Type B pancreatic cell (in vitro differentiated cells): Measurements from ENCODE around the gene SZT2. TPM values are rescaled to one million over a fixed set of nuclear protein-coding genes. Genes with fewer than 3 reads are reported as not detected.

Experiments
- DNase-seq: peaks from one replicate; pipeline ENCODE4 v3.0.0; 2021; ENCODE audit warnings: mixed read lengths; ENCODE audit not compliant: unreplicated experiment; ENCODE audit errors: extremely low spot score
- H3K27ac Mint-ChIP-seq: 2 replicates; pipeline ENCODE4 v1.8.0; 2021; ENCODE audit warnings: mild to moderate bottlenecking, mixed read lengths
- H3K27me3 Mint-ChIP-seq: 2 replicates; pipeline ENCODE4 v1.8.0; 2021; ENCODE audit warnings: mixed read lengths
- H3K36me3 Mint-ChIP-seq: 2 replicates; pipeline ENCODE4 v1.8.0; 2021; ENCODE audit warnings: mixed read lengths
- H3K4me1 Mint-ChIP-seq: one replicate; pipeline ENCODE4 v1.8.0; 2021; ENCODE audit warnings: mixed read lengths; ENCODE audit not compliant: unreplicated experiment
- H3K4me3 Mint-ChIP-seq: 2 replicates; pipeline ENCODE4 v1.8.0; 2021; ENCODE audit warnings: mild to moderate bottlenecking, mixed read lengths
- H3K9me3 Mint-ChIP-seq: 2 replicates; pipeline ENCODE4 v1.8.0; 2021; ENCODE audit warnings: mixed read lengths
- CTCF ChIP-seq: fragments of 200-600 bp; sonication (generic); conservative IDR thresholded peaks from 2 replicates; pipeline ENCODE4 v1.5.0; 2021; ENCODE audit warnings: antibody characterized with exemption, mild to moderate bottlenecking
- total RNA-seq: library from RNA; stranded (reverse); gene quantifications from 2 replicates; pipeline ENCODE4 v1.2.1, GENCODE V29; 2021; ENCODE audit warnings: low replicate concordance

The SZT2 gene
- total RNA-seq, 1 donor from 2014 or later, result 65.7 TPM

GRCh38 chr1:43348343-43348808 is 41.3 kb upstream of the SZT2 start:
- H3K4me3 Mint-ChIP-seq, result peak overlapping the region; percentile 80
- H3K27me3 Mint-ChIP-seq, result peaks cover 4% of the 10 kb centered on the region
- H3K9me3 Mint-ChIP-seq, result no peaks in the 10 kb centered on the region
- H3K36me3 Mint-ChIP-seq, result no peaks in the 10 kb centered on the region
- no peak for DNase-seq
- H3K4me1 Mint-ChIP-seq, result peaks cover 7% of the 10 kb centered on the region
- no peak for TF ChIP-seq CTCF
- H3K27ac Mint-ChIP-seq, result peak overlapping the region; percentile 83

GRCh38 chr1:43348809-43349593 is 40.7 kb upstream of the SZT2 start:
- no peak for TF ChIP-seq CTCF
- peaks cover 4% of the 10 kb centered on the region for H3K27me3 Mint-ChIP-seq
- no peaks in the 10 kb centered on the region for H3K36me3 Mint-ChIP-seq
- peak; percentile 94 for DNase-seq
- peak overlapping the region; percentile 88 for H3K4me3 Mint-ChIP-seq
- no peaks in the 10 kb centered on the region for H3K9me3 Mint-ChIP-seq
- H3K4me1 Mint-ChIP-seq, result peaks cover 7% of the 10 kb centered on the region
- H3K27ac Mint-ChIP-seq, result peak overlapping the region; percentile 97

- Mint-ChIP-seq H3K36me3 (no peaks in the 10 kb centered on the region), H3K27me3 (peaks cover 4% of the 10 kb centered on the region), H3K9me3 (no peaks in the 10 kb centered on the region)
These were observed 39.9 kb upstream of the SZT2 start for GRCh38 chr1:43349594-43350306.

GRCh38 chr1:43350976-43351375 is 38.7 kb upstream of the SZT2 start:
- H3K27ac Mint-ChIP-seq, result peak overlapping the region; percentile 6
- no peak overlapping the region for H3K4me3 Mint-ChIP-seq
- DNase-seq, result no peak
- H3K4me1 Mint-ChIP-seq, result peaks cover 7% of the 10 kb centered on the region
- H3K27me3 Mint-ChIP-seq, result peaks cover 4% of the 10 kb centered on the region
- no peak for TF ChIP-seq CTCF
- no peaks in the 10 kb centered on the region for H3K36me3 Mint-ChIP-seq
- H3K9me3 Mint-ChIP-seq, result no peaks in the 10 kb centered on the region

More at GRCh38 chr1:43349594-43350306, 39.9 kb upstream of the SZT2 start:
- no peak for TF ChIP-seq CTCF
- Mint-ChIP-seq H3K4me3 (peak overlapping the region; percentile 88), H3K4me1 (peaks cover 7% of the 10 kb centered on the region), H3K27ac (peak overlapping the region; percentile 97)
- no peak for DNase-seq

- H3K36me3 Mint-ChIP-seq, result no peaks in the 10 kb centered on the region
- peaks cover 7% of the 10 kb centered on the region for H3K4me1 Mint-ChIP-seq
- TF ChIP-seq CTCF, result no peak
These were observed 38.0 kb upstream of the SZT2 start for GRCh38 chr1:43351421-43352350.

More at GRCh38 chr1:43351421-43352350, 38.0 kb upstream of the SZT2 start:
- no peak overlapping the region for H3K4me3 Mint-ChIP-seq
- H3K9me3 Mint-ChIP-seq, result no peaks in the 10 kb centered on the region
- peaks cover 4% of the 10 kb centered on the region for H3K27me3 Mint-ChIP-seq
- no peak for DNase-seq
- H3K27ac Mint-ChIP-seq, result no peak overlapping the region
